Activated CD4-positive, alpha-beta memory T cell treated with anti-CD3 and anti-CD28 coated beads, Interleukin-2, amount 10 ng/mL, durations not matched to agents 7 days and 5 days (primary cell): ENCODE results near the gene GREM1. TPM values are rescaled to one million over a fixed set of nuclear protein-coding genes. Genes with fewer than 3 reads are reported as not detected.

ENCODE experiments used
- CTCF ChIA-PET: fragments of 350-600 bp; sonication (Branson Sonifier 250); formaldehyde crosslinking; loops from one replicate; lab custom pipeline; 2021; ENCODE audit warnings: antibody characterized with exemption, inconsistent platforms; lab: Charles Lee
- POLR2A ChIA-PET: fragments of 350-600 bp; sonication (Branson Sonifier 250); formaldehyde crosslinking; loops from one replicate; lab custom pipeline; 2021; ENCODE audit warnings: antibody characterized with exemption; lab: Charles Lee
- DNase-seq: peaks from one replicate; pipeline ENCODE4 v3.0.0-alpha.2; 2020
- H3K27ac Mint-ChIP-seq: one replicate; pipeline ENCODE4 v1.8.0; 2021; ENCODE audit warnings: mild to moderate bottlenecking, mixed read lengths
- H3K27me3 Mint-ChIP-seq: one replicate; pipeline ENCODE4 v1.8.0; 2021; ENCODE audit warnings: mixed read lengths
- H3K36me3 Mint-ChIP-seq: one replicate; pipeline ENCODE4 v1.8.0; 2021; ENCODE audit warnings: low read depth, mixed read lengths
- H3K4me1 Mint-ChIP-seq: one replicate; pipeline ENCODE4 v1.8.0; 2021; ENCODE audit warnings: mixed read lengths
- H3K4me3 Mint-ChIP-seq: one replicate; pipeline ENCODE4 v1.8.0; 2021; ENCODE audit warnings: mild to moderate bottlenecking, mixed read lengths
- H3K9me3 Mint-ChIP-seq: one replicate; pipeline ENCODE4 v1.8.0; 2021; ENCODE audit warnings: mixed read lengths
- total RNA-seq, 2 experiments: library from RNA; stranded (reverse); gene quantifications; one replicate each; pipeline ENCODE4 v1.2.3, GENCODE V29; 2021

GREM1 gene
- total RNA-seq, 2 experiments from 2014 or later = not detected

DNA sequence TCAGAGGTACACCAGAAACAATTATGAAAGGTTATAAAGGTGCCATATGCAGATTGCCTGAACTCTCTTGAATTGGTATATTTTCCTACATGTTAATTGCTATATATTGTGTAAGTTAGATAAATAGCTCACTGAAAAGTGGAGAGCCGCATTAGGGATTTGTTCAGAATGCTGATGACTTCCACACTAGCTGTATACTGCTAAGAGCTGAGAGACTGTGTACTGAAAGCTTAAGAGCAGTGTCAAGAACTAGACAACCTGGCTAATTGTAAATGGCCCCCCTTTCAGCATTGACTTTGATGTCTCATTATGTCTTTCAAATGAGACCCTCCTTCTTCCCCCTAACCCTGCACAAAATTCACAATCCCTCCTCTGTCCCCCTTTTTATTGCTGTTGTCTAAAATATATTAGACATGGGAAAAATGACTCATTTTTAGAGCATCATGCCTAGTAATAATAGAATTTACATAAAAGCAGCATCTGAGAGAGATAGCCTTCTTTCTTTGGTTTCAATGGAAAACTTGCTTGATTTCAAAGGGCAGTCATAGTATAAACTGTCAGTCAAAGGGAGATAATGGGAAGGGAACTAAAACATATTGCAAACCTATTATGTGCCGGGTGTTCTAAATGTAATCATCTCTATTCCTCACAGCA is 34.7 kb upstream of the GREM1 start:
- H3K9me3 Mint-ChIP-seq = no peaks in the 10 kb centered on the region
- no peak for DNase-seq
- peaks cover 10% of the 10 kb centered on the region for H3K36me3 Mint-ChIP-seq
- no peak overlapping the region for H3K27ac Mint-ChIP-seq
- H3K4me3 Mint-ChIP-seq = no peak overlapping the region
- CTCF ChIA-PET = interaction anchor here (1.0 kb wide), 1 partner anchor 27 kb away, joined by 3 read pairs; no protein-coding TSS in a partner anchor
- H3K4me1 Mint-ChIP-seq = peaks cover 9% of the 10 kb centered on the region
- POLR2A ChIA-PET = no interaction called here
- H3K27me3 Mint-ChIP-seq = no peaks in the 10 kb centered on the region

DNA sequence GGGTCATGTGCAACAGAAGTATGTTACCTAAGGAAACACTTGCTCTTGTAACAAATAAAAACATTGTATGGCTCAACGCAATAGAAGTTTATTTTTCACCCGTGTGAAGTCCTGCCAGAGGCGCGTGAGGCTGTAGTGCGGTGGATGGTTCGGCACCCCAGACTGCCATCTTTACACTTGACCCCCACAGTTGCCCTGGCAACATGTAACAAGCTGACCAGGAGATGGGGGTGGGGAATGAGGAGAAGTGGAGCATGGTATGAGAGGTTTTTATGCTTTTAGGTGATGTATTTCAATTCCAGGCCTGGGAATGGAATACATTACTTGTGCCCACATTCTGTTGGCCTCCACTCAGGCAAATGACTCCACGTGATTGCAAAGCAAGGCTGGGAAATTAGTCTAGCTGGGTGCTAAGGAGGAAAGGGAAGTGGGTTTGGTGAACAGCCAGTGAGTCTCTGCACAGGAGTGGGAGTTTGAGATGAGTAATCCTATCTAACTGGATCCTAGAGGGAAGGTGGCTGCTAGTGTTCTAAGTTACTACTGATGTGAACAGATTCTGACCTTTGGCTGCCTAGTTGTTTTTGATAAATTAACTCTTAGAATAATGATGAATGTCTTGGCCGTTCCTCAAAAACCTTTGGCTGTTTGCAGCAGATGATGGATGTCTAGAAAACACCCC is 33.8 kb upstream of the GREM1 start:
- Mint-ChIP-seq H3K4me3 (no peak overlapping the region), H3K27me3 (no peaks in the 10 kb centered on the region), H3K4me1 (peaks cover 9% of the 10 kb centered on the region), H3K36me3 (peaks cover 10% of the 10 kb centered on the region), H3K9me3 (no peaks in the 10 kb centered on the region), H3K27ac (no peak overlapping the region)
- ChIA-PET CTCF (no interaction called here), POLR2A (no interaction called here)
- DNase-seq = no peak

DNA sequence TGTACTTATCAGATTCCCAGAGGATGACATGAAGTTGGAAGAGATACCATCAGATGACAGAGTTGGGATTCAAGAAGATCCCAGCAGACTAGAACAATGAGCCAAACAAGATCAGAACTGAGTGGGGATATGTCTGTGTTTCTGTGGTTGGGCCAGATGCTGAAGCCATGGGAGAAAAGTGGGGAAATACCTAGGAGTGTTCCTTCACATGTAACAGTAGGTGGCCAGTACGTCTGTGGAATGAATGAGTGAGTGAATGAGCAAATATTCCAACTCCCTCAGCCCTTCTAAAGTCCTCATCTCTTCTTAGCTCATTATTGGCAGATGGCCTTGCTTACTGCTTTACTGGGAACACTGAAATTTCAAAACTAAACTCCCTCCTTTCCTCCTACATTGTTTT is 32.2 kb upstream of the GREM1 start:
- DNase-seq = no peak
- peaks cover 9% of the 10 kb centered on the region for H3K4me1 Mint-ChIP-seq
- H3K27ac Mint-ChIP-seq = no peak overlapping the region
- no peak overlapping the region for H3K4me3 Mint-ChIP-seq
- POLR2A ChIA-PET = no interaction called here
- H3K27me3 Mint-ChIP-seq = no peaks in the 10 kb centered on the region
- H3K9me3 Mint-ChIP-seq = no peaks in the 10 kb centered on the region
- peaks cover 10% of the 10 kb centered on the region for H3K36me3 Mint-ChIP-seq
- CTCF ChIA-PET = no interaction called here

DNA sequence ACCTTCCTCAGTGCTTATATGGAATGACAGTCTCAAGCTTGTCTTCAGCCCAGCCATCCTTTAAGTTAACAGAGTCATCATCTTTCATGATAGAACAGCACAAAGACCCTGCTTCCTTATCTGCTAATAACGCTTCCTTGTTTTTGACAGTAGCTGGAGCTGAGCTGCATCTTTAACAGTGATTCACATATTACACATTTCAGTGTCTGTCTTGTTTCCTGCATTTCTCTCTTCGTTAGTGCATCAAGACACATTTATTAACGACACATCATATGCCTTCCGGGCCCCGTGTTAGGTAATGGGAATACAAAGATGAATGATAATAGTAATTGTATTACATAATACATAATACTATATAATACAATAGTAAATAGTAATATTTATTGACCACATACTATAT is 30.2 kb upstream of the GREM1 start:
- H3K27ac Mint-ChIP-seq = no peak overlapping the region
- peaks cover 9% of the 10 kb centered on the region for H3K4me1 Mint-ChIP-seq
- no peak overlapping the region for H3K4me3 Mint-ChIP-seq
- no peaks in the 10 kb centered on the region for H3K9me3 Mint-ChIP-seq
- POLR2A ChIA-PET = no interaction called here
- no peak for DNase-seq
- H3K27me3 Mint-ChIP-seq = no peaks in the 10 kb centered on the region
- peaks cover 10% of the 10 kb centered on the region for H3K36me3 Mint-ChIP-seq
- CTCF ChIA-PET = interaction anchor here (1.0 kb wide), 1 partner anchor 25 kb away, joined by 5 read pairs; no protein-coding TSS in a partner anchor

DNA sequence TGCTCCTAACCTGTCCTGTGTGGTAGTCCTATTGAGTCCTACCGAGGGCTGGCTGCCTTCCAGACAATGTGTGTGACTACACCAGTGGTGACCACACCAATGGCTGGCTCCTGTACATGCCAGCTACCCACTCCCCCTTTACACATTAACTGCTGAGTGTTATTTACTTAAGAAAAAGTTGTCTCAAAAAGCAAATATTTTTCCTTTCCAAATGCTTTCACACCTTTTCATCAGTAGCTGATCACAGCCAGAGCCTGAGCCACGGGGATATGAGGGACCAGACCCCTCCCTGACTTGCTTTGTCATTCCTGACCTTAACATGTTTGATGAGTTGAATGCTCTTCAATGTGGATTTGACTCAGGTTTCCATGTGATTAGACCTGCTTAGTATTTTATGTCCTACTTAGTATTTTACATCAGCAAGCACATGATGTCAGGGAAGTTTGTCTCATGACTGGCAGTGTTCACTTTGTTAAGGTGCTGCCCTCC is 29.6 kb upstream of the GREM1 start:
- Mint-ChIP-seq H3K4me3 (no peak overlapping the region), H3K27me3 (no peaks in the 10 kb centered on the region), H3K36me3 (peaks cover 10% of the 10 kb centered on the region), H3K27ac (no peak overlapping the region), H3K9me3 (no peaks in the 10 kb centered on the region), H3K4me1 (peaks cover 9% of the 10 kb centered on the region)
- POLR2A ChIA-PET = no interaction called here
- CTCF ChIA-PET = no interaction called here
- DNase-seq = no peak

DNA sequence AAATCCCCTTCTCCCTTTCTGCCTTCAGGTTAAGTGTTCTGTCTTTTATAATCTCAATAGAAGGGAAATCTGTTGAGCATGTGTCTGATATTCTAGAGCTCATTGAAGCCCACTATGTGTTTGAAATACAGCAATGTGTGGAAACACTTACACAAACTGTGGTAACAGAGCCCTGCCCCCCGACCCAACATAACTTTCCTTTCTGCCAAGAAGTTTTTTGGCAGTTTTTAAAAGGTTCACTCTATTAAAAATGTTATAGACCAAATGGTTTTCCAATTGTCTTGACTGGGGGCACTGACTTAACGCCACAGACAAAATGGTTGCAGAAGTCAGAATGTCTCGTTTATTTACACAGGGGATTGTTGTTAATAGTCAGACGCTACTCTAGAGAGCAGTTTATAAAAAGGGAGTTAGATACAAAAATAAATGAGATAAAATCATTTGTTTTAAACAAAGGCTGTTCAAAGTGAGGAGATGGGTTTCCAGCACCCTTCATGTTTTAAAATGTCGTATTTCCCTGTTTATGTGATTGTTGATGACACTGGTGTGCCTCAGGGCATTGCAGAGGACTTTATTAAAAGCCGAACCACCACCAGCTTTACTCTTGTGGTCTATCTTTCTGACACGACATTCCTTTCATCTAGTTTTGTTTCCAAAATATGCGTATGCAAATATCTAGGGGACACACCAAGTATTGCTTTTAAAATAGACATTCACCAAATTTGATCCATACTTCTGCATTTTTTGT is 26.7 kb upstream of the GREM1 start:
- Mint-ChIP-seq H3K9me3 (no peaks in the 10 kb centered on the region), H3K36me3 (no peaks in the 10 kb centered on the region), H3K27ac (no peak overlapping the region), H3K4me1 (no peaks in the 10 kb centered on the region), H3K4me3 (no peak overlapping the region), H3K27me3 (no peaks in the 10 kb centered on the region)
- no peak for DNase-seq
- ChIA-PET CTCF (no interaction called here), POLR2A (no interaction called here)

DNA sequence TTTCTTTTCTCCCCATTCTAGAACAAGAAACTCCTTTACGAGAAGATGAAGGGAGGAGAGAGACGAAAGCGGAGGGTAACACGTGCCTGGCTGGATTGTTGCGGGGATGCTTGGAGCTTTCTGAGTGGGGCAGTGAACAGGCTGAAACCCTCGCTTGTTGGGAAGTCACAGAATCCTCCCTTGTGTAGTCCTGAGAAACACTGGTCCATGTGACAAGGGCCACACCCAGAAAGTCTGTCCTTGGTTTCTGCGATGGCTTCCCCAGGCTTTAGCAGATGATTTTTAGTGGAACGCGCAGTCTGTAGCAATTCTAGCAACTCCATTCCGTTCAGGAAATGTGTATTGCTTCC is 26.1 kb upstream of the GREM1 start:
- ChIA-PET CTCF (no interaction called here), POLR2A (no interaction called here)
- Mint-ChIP-seq H3K27me3 (no peaks in the 10 kb centered on the region), H3K4me1 (no peaks in the 10 kb centered on the region), H3K4me3 (no peak overlapping the region), H3K9me3 (no peaks in the 10 kb centered on the region), H3K36me3 (no peaks in the 10 kb centered on the region), H3K27ac (no peak overlapping the region)
- DNase-seq = no peak

DNA sequence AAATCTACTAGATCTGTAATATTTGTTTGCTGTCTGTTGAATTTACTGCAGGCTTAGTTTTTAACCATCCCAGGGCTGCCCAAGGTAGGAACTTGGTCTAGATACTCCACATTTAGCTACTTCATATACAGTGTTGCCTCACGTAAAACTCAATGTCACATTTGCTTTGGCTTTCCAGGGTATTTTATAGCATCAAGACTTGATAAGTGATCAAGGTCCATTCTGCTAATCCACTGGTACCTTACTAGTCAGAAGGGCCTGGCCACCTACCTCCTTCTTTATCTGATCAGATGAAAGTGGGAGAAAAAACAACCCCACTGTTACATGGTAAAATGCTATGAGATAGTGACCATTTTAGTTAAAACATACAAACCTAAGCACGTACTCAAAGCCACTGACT is 25.5 kb upstream of the GREM1 start:
- ChIA-PET CTCF (no interaction called here), POLR2A (no interaction called here)
- H3K4me1 Mint-ChIP-seq = no peaks in the 10 kb centered on the region
- no peak overlapping the region for H3K4me3 Mint-ChIP-seq
- no peaks in the 10 kb centered on the region for H3K36me3 Mint-ChIP-seq
- no peaks in the 10 kb centered on the region for H3K9me3 Mint-ChIP-seq
- no peak overlapping the region for H3K27ac Mint-ChIP-seq
- no peak for DNase-seq
- no peaks in the 10 kb centered on the region for H3K27me3 Mint-ChIP-seq

DNA sequence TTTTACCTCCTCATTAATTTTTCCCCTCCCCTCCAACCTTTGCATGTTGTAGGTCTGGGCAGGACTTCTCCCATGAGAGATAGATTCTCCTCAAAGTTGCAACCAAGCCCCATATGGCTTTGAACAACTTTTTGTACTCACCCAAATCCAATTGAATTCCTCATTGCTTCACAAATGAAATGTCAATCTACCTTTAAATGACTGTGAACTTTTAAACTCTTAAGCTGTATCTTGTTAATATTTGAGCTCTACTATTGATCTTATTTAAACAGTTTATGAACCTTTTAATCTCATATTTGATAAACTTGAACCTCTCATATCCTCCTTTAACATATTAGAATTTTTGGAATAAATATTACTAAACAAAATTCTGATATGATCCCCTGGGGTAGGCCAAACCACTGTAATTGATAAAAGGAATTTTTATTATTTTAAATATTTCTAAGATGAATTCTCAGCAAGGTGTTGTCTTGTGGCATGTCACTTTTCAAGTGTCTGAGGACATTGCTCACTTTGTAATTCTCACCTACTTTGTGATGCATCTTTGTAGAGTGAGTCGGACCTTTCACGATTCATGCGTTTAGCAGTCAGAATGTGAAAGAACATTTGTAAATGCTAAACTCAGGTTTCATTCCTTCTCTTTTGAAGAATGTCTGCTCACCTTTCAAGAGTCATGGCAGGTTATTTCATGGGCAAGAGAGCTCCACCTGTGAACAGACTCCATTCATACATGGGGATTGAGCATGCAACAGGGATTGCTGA is 23.4 kb upstream of the GREM1 start:
- CTCF ChIA-PET = interaction anchor here (0.7 to 0.8 kb wide), 2 partner anchors 13 to 58 kb away, joined by 3 read pairs; no protein-coding TSS in a partner anchor
- H3K27me3 Mint-ChIP-seq = no peaks in the 10 kb centered on the region
- POLR2A ChIA-PET = no interaction called here
- H3K36me3 Mint-ChIP-seq = no peaks in the 10 kb centered on the region
- H3K27ac Mint-ChIP-seq = no peak overlapping the region
- no peak for DNase-seq
- no peaks in the 10 kb centered on the region for H3K4me1 Mint-ChIP-seq
- no peak overlapping the region for H3K4me3 Mint-ChIP-seq
- H3K9me3 Mint-ChIP-seq = no peaks in the 10 kb centered on the region

DNA sequence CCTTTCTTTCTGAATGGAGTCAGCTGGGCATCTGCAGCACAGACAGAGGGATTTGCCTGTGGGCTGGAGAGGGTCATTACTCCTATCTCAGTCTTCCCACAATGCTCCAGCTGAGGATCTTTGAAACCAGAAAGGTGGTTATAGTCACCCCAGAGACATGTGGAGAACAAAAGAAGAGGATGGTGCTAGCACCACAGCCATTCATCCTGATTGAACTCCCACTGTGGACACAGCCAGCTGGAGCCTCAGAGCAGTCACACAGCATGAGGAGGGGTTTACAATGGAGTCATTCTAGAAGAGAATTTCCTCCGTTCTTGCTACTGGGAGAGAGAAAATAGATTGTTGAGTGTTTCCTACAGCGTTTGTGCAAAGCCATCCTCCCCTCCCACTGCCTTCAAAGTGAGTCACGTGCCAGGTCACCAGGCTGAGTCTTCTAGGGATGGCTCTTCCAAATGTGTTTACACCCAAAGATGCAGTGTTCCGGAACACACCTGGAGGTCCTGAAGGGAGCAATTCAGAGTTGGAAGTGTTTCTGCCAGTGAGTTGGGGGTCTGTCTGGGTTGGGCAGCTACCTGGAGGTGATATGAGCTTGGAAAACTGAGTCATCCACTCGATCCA is 18.9 kb upstream of the GREM1 start:
- Mint-ChIP-seq H3K4me3 (no peak overlapping the region), H3K27ac (no peak overlapping the region), H3K4me1 (no peaks in the 10 kb centered on the region), H3K27me3 (peaks cover 12% of the 10 kb centered on the region), H3K36me3 (no peaks in the 10 kb centered on the region), H3K9me3 (no peaks in the 10 kb centered on the region)
- ChIA-PET POLR2A (no interaction called here), CTCF (no interaction called here)
- no peak for DNase-seq

DNA sequence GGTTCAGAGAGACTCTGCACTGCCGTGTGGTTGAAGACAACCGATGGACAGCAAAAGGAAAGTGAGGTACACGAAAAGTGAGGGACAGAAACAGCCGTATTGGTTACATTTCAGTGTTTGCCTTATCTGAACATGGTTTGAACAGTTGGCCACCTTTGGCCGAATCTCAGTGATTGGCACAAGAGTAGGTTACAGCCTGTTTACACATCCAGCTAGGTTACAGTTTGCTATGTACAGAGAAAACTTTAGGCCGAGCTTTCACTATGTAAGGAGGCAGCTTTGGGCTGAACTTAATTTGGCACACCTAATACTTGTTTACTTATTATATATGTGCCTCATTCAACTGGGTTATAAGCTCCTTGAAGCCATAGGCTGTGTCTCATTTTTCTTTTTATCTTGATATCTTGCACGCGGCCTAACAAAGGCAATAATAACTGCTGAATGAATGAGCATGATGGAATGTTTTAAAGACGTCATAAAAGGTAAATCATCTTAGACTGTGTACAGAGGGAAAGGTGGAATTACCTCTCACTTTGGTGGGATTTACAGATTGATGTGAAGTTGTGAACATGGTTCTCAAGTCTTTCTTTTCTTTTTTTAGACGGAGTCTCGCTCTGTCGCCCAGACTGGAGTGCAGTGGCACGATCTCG is 17.2 kb upstream of the GREM1 start:
- H3K9me3 Mint-ChIP-seq = no peaks in the 10 kb centered on the region
- peaks cover 21% of the 10 kb centered on the region for H3K27me3 Mint-ChIP-seq
- DNase-seq = no peak
- POLR2A ChIA-PET = no interaction called here
- no peaks in the 10 kb centered on the region for H3K4me1 Mint-ChIP-seq
- H3K27ac Mint-ChIP-seq = no peak overlapping the region
- CTCF ChIA-PET = no interaction called here
- no peak overlapping the region for H3K4me3 Mint-ChIP-seq
- no peaks in the 10 kb centered on the region for H3K36me3 Mint-ChIP-seq

DNA sequence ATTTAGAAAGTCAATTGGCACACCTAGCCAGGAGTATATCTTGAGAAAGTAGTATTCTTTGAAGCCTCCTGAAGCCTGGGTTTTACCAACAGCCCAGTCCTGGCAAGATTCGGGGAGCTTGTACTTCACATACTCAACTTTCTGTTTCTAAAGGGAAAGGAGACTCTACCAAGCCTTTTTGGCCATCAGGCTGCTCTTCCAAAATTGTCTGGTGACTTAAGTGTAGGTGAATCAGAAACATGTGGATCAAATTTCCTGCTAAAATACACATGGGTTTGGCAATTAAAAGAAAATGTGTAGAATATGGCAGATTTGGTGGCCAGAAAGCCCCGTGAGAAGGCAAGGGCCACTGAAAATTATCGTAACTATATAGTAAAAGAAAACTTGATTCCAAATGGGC is 15.9 kb upstream of the GREM1 start:
- no peak overlapping the region for H3K27ac Mint-ChIP-seq
- POLR2A ChIA-PET = no interaction called here

More for the DNA sequence above, 15.9 kb upstream of the GREM1 start:
- no peaks in the 10 kb centered on the region for H3K36me3 Mint-ChIP-seq
- H3K4me1 Mint-ChIP-seq = no peaks in the 10 kb centered on the region
- peaks cover 27% of the 10 kb centered on the region for H3K27me3 Mint-ChIP-seq
- no peak for DNase-seq
- no peaks in the 10 kb centered on the region for H3K9me3 Mint-ChIP-seq
- CTCF ChIA-PET = no interaction called here
- H3K4me3 Mint-ChIP-seq = no peak overlapping the region
